Stimulated activated CD8-positive, alpha-beta memory T cell treated with anti-CD3 and anti-CD28 coated beads, Interleukin-4, amount 100 ng/mL, for 4 hours (primary cell): Measurements from ENCODE around the gene RXRA.
"Not testable (repeated sequence)": the region's sequence is repeated elsewhere in the genome, so short reads cannot be mapped to it uniquely, and the experiment has no call there.

Source experiments
- DNase-seq, 2 donors: peaks; one replicate each; pipeline ENCODE4 v3.0.0-alpha.2; 2020; ENCODE audit warnings: low read depth in 2 of 2, low spot score in 1 of 2

Gene RXRA

GRCh38 chr9:134307674-134308638 is 18.3 kb upstream of the RXRA start:
- no peak for DNase-seq

- not testable (repeated sequence) for DNase-seq
Measured at GRCh38 chr9:134308639-134309220, 17.5 kb upstream of the RXRA start.

GRCh38 chr9:134313470-134313869 is 12.8 kb upstream of the RXRA start:
- no peak for DNase-seq

DNA sequence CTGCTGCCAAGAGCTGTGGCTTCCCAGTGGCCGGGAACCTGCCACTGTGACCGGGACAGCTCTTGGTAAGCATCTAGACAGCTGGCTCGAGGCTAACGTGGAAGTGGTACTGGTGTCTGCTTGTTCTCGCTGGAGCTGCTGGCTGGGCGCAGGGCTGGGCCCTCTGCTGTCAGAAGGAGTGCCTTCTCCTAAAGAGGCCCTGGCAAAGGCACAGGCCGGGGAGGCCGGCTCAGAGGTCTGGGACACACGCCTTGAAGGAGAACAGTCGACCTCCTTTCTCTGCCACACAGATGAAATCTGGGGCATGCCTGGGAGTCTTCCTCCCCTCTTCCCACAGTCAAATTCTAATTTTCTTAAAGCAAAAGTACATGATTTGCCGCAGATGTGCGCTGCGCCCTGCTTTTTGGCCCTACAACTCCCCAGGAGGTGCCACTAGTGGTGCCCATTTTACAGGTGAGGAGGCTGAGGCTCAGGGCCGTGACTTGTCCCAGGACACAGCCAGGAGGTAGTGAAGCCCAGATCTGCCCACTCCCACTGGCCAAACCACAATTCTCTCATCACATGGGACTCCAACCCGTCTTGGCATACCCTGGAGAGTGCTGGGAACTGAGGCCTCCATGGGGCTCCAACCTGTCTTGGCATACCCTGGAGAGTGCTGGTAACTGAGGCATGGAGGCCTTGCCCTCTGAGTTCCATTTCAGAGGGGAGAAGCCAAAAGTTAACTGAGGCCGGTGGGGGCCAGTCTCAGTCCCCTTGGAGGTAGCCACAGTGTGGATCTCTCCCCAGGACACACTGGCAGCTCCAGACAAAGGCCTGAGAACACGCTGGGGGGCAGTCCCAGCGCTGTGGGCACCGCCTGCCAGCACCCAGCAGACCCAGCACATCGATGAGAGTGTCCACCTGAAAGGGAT is 12.0 kb upstream of the RXRA start:
- no peak for DNase-seq

GRCh38 chr9:134314950-134315715 is 11.1 kb upstream of the RXRA start:
- DNase-seq, result no peak

DNA sequence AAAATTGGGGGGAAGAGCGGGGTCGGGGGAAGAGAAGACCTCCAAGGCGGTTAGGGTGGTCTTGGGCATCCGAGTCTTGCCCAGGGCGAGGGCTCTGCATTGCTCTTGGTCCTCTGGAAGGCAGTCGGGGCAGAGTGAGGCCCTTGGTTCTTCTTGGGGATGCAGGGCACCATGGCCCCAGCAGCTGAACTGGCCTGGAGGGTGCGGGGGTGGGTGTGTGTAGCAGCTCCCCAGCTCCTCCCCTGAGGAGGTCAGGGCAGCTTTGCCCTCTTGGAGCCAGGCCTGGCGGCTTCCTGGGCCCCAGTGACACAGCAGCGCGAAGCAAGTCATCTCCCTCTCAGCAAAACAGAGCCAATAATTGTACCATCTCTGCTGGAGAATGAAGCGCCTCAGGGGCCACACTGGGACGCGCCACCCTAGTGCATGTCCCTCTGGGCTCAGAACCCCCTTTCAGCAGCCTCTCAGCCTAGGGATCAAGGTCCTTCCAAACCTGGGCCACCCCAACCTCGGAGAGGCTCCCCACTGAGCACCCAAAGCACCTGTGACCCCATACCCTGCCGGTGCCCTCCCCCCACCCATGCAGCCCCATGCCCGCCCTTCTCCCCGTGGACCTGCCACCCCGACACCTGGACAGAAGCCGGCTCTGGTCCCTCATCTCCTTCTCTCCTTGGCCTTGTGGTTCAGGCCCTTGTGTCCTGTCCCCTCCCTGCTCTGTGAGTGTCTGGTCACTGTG is 10.4 kb upstream of the RXRA start:
- no peak for DNase-seq

GRCh38 chr9:134316449-134317160 is 9.7 kb upstream of the RXRA start:
- DNase-seq, result no peak

DNA sequence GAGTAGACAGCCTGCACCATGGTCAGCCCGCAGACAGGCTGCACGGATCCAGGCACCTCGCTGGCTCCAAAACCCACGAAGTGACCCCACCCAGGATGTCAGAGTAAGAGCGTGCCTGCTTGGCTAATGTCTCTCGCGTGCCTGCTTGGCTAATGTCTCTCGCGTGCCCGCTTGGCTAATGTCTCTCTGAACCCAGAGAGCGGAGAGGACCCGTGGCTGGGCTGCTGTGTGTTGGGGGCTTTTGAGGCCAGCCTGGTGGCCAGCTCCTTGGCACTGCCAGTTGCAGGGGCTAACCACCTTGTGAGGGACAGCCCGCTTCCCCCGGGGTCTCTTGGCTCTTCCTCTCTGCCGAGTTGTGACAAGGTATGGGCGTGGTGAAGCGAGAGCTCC is 8.9 kb upstream of the RXRA start:
- no peak for DNase-seq

GRCh38 chr9:134317790-134318414 is 8.4 kb upstream of the RXRA start:
- DNase-seq, result no peak

DNA sequence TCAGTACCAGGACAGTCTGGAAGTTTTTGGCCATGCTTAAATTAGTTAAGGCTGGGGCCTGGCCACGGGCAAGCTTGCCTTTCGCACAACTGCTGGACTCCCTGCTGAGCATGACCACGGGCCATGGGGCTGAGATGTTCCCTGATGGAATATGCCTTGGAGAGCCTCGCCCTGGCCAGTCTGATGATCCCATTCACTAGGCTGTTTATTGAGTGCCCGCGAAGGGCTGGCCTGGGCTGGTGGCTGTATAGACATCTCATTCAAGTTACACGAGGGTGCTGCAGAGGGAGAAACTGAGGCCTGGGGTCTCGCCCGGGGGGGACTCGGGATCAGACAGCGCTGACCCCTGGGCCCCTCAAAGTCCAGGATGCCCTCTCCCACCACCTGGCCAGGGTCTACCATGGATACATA is 7.8 kb upstream of the RXRA start:
- no peak for DNase-seq

- no peak for DNase-seq
Measured at GRCh38 chr9:134318941-134319305, 7.3 kb upstream of the RXRA start.

DNA sequence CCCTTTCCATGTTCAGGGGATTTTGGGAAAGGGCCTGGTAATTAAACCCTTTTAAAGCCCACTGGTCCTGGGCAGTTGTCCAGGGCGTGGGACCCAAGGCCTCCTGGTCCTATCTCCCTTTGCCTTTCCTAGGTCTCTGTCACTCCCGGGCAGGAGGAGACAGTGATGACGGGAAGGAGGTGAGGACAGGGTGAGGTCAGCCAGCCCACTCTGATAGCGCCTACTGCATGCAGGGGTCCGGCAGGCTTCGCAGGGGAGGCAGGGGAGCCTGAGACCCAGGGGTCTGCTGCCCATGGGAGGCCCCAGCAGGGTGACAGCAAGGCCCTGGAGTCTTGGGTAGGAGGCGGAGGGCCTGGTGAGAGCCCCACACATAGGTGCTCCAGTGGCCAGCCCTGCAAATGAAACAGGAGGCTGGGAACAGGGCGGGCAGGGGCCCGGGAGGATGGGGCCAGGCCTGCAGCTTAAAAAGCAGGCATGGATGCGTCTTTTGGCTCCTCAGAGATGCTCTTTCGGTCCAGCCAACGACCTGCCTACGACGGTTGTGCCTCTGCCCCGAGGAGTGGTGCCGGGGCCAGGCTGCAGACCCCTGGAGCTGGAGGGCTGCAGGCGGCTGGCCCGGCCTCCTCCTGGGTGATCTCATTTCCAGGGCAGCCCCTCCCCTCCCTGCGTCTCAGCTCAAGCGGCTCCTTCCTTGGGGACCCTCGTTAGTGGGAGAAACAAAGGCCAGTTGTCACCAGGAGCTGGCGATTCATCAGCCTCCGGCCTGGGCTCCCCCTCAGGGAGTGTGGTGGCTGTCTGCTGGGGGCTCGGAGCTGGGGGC is 6.7 kb upstream of the RXRA start:
- DNase-seq, result no peak

DNA sequence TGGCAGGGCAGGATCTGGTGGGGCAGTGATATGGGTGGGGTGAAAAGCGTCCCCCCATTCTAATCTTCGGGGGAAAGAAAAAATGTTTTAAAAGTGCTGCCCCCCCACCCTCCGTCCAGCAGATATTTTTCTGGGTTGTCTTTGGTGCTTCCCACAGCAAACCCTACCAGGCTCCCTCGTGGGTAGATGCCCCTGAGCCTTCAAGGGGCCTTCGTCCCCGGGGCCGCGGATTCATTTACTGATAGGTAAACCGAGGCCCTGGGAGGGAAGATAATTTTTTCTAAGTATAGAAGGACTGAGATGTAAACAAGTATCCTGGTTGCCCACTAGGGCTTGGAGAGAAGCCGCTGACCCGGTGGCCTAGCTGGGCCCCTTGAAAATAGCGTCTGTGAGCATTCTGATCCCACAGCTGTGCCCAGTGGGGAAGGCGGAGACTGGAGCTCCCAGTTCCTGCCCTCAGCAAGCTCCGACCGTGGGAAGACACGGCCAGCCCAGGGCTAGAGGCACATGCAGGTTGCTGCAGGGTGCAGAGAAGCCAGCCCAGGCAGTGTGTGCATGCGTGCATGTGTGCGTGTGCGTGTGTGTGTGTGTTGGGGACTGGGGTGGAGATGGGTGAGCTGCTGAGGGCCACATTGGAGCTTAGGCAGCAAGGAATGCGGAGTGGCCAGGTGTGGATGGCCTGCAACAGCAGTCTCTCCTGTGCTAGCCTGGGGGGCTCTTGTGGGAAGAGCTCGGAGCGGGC is 6.0 kb upstream of the RXRA start:
- DNase-seq, result no peak

- DNase-seq, result no peak
Measured at GRCh38 chr9:134320868-134321471, 5.3 kb upstream of the RXRA start.

DNA sequence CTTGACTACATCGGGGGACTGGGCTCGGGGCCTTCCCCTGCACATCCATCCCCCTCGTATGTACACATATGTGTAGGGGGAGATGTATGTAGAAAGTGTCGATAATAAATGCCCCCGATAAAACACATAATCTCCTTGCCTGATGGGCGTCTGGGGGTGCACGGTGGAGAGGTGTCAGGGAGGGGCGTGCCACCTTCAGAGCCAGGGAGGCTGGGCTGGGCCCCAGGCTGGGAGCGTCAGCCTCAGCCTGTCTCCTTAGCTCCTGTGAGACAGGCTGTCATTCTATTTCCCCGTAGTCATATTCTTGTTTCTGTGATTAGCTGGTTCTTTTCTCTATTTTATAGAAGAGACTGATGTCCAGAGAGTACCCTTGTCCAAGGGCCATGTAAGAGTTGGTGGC is 4.7 kb upstream of the RXRA start:
- DNase-seq, result no peak

DNA sequence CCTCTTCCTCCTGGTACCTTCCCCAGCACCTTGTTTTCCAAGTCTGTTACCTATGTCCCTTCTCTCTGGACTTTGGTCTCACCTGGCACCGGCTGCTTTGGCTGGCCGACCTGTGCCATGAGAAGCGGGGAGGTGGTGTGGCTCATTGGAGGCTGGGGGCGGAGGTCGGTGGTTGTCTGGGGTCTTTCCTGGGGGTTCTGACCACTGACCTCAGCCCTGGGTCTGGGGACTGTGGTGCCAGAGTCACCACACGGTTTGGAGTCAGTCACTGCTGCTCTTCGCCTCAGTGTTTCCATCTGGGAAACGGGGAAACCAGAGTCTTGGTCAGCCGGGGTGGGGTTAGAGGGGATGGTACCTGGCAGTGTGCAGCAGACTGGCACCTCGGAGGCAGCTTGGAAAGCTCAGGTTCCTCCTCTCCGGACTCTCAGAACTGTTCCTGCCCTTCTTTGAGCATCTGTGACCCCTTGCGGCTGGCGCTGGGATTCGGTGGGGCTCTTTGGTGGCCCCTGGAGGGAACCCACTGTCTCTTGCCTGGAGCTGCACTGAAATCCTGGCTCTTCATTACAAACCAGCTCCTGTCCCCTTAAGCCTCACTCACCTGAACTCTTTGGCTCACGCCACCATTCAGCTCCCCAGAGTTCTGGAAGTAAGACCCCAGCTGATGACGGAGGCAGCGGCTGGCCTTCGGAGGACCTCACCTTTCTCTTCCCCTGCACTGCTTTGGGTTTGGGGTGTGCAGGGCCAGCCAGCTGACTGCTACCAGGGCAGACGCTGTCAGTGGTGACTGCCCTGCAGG is 4.1 kb upstream of the RXRA start:
- DNase-seq, result no peak
